ENCODE results near the gene CD164L2. TPM values are rescaled to one million over a fixed set of nuclear protein-coding genes. Genes with fewer than 3 reads are reported as not detected.
A peak's percentile ranks its signal among the peaks of the same experiment; 100 is the strongest.

Gene CD164L2
- total and polyA plus RNA-seq, 4 donors, result not detected

DNA sequence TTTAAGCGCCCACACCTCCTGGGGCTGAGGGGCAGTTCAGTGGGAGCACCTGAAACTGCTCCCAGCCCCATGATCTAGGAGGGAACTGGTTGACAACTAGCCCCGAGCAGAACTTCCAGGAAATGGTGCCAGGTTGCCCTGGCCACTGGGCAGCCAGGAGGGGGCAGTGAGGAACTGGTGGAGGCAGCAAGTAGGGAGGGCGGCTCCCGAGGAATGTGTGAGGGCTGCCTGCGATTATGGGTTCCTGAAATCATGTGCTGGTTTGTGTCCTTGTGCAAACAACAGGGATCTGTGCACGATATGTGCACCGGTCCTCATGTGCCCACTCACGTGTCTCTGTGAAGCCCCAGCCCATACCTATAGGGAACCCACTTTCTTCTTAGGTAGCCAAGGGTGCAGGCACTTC lies 19.2 kb upstream of the CD164L2 start:
- Histone ChIP-seq H3K36me3 (ENCODE audit: control insufficient read depth in 1 of 2, insufficient read depth in 2 of 2, low read length in 1 of 2) (no peaks in the 10 kb centered on the region), H3K4me1 (ENCODE audit: control insufficient read depth in 1 of 2, insufficient read depth in 2 of 2, low read length in 2 of 2) (no peaks in the 10 kb centered on the region), H3K27ac (ENCODE audit: low read depth in 1 of 2, low read length in 2 of 2) (peak overlapping the region; percentile 49 to 71), H3K4me3 (ENCODE audit: low read length in 2 of 2) (no peak overlapping the region), H3K9me3 (ENCODE audit: control insufficient read depth, low read length) (no peaks in the 10 kb centered on the region), H3K27me3 (ENCODE audit: control insufficient read depth in 1 of 2, insufficient read depth in 2 of 2, low read length in 1 of 2) (no peaks in the 10 kb centered on the region)
- DNase-seq, result peak; percentile 87 to 92
- intact Hi-C loops (cut with DNase I), result loop anchor here in 1 of 2 donors (1.0 to 10.0 kb wide), 4 partner anchors 82 to 260 kb away; no protein-coding TSS in a partner anchor
- peak; percentile 74 for ATAC-seq (ENCODE audit: low FRiP score)
- WGBS, 2 donors, result 19 to 21% methylated on average over 8 of the region's 8 CpGs

DNA sequence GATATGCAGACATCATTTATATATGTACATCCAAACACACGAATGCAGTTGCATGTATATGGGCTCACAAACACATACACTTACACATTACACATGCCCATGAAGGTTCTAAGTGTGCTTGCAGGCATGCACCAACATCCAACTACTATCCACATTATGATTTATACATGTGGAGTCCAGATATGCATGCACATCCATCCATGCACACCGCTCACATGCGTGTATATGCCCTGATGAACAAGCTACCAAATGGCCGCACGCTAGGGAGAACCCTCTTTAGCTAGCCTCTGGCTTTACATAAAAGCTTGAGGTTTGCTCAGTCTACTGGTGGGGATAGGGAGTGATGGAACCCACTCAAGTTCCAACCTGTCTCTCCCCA lies 17.8 kb upstream of the CD164L2 start:
- intact Hi-C loops (cut with DNase I), result loop anchor here in 1 of 2 donors (5.0 to 10.0 kb wide), 3 partner anchors 84 to 261 kb away; no protein-coding TSS in a partner anchor
- H3K4me3 ChIP-seq (ENCODE audit: low read length in 2 of 2), result no peak overlapping the region
- ATAC-seq (ENCODE audit: low FRiP score) (no peak), DNase-seq (no peak)
- WGBS, 2 donors, result 84 to 86% methylated on average over 5 of the region's 5 CpGs
- H3K4me1 ChIP-seq (ENCODE audit: control insufficient read depth in 1 of 2, insufficient read depth in 2 of 2, low read length in 2 of 2), result no peaks in the 10 kb centered on the region
- H3K9me3 ChIP-seq (ENCODE audit: control insufficient read depth, low read length), result no peaks in the 10 kb centered on the region
- no peaks in the 10 kb centered on the region for H3K27me3 ChIP-seq (ENCODE audit: control insufficient read depth in 1 of 2, insufficient read depth in 2 of 2, low read length in 1 of 2)
- no peaks in the 10 kb centered on the region for H3K36me3 ChIP-seq (ENCODE audit: control insufficient read depth in 1 of 2, insufficient read depth in 2 of 2, low read length in 1 of 2)
- H3K27ac ChIP-seq (ENCODE audit: low read depth in 1 of 2, low read length in 2 of 2), result no peak overlapping the region

DNA sequence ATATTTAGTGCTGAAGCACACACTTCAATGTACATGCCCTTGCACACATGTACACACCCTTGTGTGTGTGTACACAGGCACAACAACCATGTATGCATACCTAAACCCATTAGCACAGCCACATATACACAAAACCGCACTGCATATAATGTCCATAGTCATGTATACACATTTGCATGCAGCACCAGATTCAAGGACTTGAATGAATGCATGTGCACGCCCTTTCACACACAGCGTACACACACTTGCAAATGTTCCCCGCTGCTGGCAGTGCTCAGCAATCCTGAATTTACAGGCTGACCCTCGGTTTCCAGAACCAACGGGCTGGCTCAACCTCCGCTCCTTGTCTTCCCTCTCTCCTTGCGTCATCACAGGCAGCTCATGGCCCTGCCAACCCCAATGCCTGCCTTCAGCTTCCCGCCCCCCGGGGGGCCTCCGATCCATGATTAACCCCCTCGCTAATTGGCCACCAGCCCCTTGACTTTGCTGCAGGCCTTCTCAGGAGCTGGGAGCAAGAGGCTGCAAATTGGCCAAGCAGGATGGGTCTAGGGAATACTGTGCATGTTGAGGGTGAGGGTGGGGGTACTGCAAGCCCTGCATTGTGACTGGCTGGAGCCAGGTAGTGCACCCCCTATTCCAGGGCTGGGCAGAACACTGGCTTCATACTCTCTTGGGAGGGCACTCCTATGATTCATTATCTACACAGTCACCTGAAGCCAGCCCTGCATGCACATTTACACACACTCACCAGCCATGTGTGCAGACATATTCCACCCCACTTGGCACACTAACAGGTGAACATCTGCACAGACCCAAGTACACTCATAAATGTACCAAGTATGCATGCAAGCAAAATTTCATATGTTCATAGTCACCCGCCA lies 17.2 kb upstream of the CD164L2 start:
- Histone ChIP-seq H3K27me3 (ENCODE audit: control insufficient read depth in 1 of 2, insufficient read depth in 2 of 2, low read length in 1 of 2) (no peaks in the 10 kb centered on the region), H3K36me3 (ENCODE audit: control insufficient read depth in 1 of 2, insufficient read depth in 2 of 2, low read length in 1 of 2) (no peaks in the 10 kb centered on the region), H3K9me3 (ENCODE audit: control insufficient read depth, low read length) (no peaks in the 10 kb centered on the region), H3K4me1 (ENCODE audit: control insufficient read depth in 1 of 2, insufficient read depth in 2 of 2, low read length in 2 of 2) (no peaks in the 10 kb centered on the region), H3K4me3 (ENCODE audit: low read length in 2 of 2) (no peak overlapping the region), H3K27ac (ENCODE audit: low read depth in 1 of 2, low read length in 2 of 2) (no peak overlapping the region)
- WGBS, 2 donors, result 25 to 26% methylated on average over 13 of the region's 13 CpGs
- DNase-seq, result no peak
- intact Hi-C loops (cut with DNase I), result loop anchor here in 1 of 2 donors (5.0 to 10.0 kb wide), 3 partner anchors 84 to 262 kb away; no protein-coding TSS in a partner anchor
- ATAC-seq (ENCODE audit: low FRiP score), result no peak

DNA sequence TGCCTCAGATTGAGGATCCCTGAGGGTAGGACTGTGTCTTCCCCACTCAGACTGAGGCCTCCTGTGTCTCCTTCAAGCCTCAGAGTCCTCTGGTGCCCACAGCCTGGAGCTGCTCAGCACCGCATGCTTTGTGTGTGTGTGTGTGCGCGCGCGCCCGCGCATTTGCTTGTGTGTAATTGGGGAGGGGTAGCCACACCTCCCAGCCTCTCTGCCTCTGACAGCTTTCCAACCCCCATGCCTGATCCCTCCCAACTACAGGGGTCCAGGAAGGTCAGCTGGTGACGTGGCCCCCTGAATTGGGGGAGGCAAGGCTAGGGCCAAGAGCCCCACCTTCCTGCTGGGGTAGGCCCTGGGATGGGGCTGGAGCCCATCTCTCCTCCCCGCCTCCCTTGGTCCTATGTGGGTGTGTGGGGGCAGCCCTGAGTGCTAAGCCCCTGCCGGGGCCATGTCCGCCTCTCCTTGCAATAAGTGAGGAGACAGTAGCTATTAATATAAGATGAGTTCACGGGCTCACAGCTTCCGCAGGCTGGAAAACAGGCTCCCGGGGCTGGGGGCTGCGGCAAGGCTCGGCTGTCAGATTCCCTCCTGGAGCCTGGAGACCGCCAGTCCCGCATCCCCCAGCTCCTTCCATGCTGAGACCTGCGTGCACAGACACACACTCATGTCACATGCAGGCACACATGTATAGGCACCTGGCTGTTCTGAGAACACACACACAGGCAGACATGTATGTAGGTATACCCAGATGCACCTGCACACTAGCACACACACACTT lies 16.3 kb upstream of the CD164L2 start:
- Histone ChIP-seq H3K27ac (ENCODE audit: low read depth in 1 of 2, low read length in 2 of 2) (no peak overlapping the region), H3K27me3 (ENCODE audit: control insufficient read depth in 1 of 2, insufficient read depth in 2 of 2, low read length in 1 of 2) (no peaks in the 10 kb centered on the region), H3K4me3 (ENCODE audit: low read length in 2 of 2) (no peak overlapping the region), H3K36me3 (ENCODE audit: control insufficient read depth in 1 of 2, insufficient read depth in 2 of 2, low read length in 1 of 2) (no peaks in the 10 kb centered on the region), H3K9me3 (ENCODE audit: control insufficient read depth, low read length) (no peaks in the 10 kb centered on the region), H3K4me1 (ENCODE audit: control insufficient read depth in 1 of 2, insufficient read depth in 2 of 2, low read length in 2 of 2) (no peaks in the 10 kb centered on the region)
- WGBS, 2 donors, result 43 to 48% methylated on average over 19 of the region's 19 CpGs
- ATAC-seq (ENCODE audit: low FRiP score) (no peak), DNase-seq (no peak)
- intact Hi-C loops (cut with DNase I), result loop anchor here (5.0 to 10.0 kb wide), 5 partner anchors 85 to 295 kb away; no protein-coding TSS in a partner anchor

DNA sequence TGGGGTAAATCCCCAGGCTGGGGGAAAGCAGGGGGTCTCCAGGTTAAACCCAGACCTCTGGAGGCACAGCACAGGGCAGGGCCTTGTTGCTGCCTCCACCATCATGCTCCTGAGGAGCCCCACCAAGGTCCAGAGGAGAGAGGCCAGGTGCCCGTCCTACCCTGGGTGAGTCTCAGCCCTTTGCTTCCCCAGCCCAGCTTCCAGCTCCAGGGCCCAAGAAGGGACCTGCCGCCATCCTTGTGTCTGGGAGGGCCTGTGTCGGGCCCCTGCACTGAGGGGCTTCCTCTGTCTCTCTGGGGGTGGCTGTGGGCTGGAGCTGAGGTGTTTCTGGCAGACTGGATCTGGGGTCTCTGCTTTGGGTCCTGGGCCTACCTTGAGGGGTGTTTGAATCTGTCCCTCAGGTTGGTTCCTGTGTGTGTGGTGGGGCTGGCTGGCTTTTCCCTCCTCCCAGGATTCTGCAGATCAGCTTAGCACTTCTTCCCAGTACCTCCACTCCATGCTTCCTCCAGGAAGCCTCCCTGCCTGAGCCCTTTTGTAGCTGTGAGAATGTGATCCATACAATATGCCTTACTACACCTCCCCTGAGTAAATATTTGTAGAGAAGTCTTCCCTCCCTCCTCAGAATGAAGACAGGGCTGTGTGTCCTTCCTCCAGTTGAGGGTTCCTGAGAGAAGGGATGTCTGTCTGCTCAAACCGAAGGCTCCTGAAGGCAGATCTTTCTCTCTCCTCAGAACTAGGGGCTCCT lies 15.4 kb upstream of the CD164L2 start:
- WGBS, 2 donors, result 72 to 83% methylated on average over 4 of the region's 4 CpGs
- no peaks in the 10 kb centered on the region for H3K9me3 ChIP-seq (ENCODE audit: control insufficient read depth, low read length)
- H3K36me3 ChIP-seq (ENCODE audit: control insufficient read depth in 1 of 2, insufficient read depth in 2 of 2, low read length in 1 of 2), result no peaks in the 10 kb centered on the region
- H3K4me3 ChIP-seq (ENCODE audit: low read length in 2 of 2), result no peak overlapping the region
- H3K27ac ChIP-seq (ENCODE audit: low read depth in 1 of 2, low read length in 2 of 2), result no peak overlapping the region
- no peaks in the 10 kb centered on the region for H3K27me3 ChIP-seq (ENCODE audit: control insufficient read depth in 1 of 2, insufficient read depth in 2 of 2, low read length in 1 of 2)
- ATAC-seq (ENCODE audit: low FRiP score) (no peak), DNase-seq (no peak)
- intact Hi-C loops (cut with DNase I), result loop anchor here in 1 of 2 donors (10.0 kb wide), 2 partner anchors 266 to 294 kb away; no protein-coding TSS in a partner anchor
- H3K4me1 ChIP-seq (ENCODE audit: control insufficient read depth in 1 of 2, insufficient read depth in 2 of 2, low read length in 2 of 2), result no peaks in the 10 kb centered on the region

DNA sequence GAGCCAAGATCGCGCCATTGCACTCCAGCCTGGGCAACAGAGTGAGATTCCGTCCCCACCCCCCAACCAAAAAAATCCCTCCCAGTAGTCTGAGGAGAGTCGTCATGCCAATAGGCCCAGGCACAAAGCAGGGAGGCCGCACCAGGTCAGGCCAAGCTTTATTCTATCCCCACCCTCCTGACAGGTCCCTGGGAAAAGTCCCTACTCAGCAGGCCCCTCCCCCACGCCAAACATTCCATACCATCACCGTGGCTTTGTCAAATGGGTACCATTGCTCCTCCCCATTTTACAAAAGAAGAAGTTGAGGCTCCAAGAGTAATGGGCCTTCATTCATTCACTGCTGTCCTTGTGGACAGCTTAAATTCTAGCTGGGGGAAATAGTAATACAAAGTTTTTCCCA lies 14.6 kb upstream of the CD164L2 start:
- WGBS, 2 donors, result 52 to 58% methylated on average over 7 of the region's 7 CpGs
- no peaks in the 10 kb centered on the region for H3K4me1 ChIP-seq (ENCODE audit: control insufficient read depth in 1 of 2, insufficient read depth in 2 of 2, low read length in 2 of 2)
- no peak overlapping the region for H3K27ac ChIP-seq (ENCODE audit: low read depth in 1 of 2, low read length in 2 of 2)
- ATAC-seq (ENCODE audit: low FRiP score) (no peak), DNase-seq (peak in 1 of 2 donors; percentile 51)
- no peaks in the 10 kb centered on the region for H3K27me3 ChIP-seq (ENCODE audit: control insufficient read depth in 1 of 2, insufficient read depth in 2 of 2, low read length in 1 of 2)
- no peaks in the 10 kb centered on the region for H3K9me3 ChIP-seq (ENCODE audit: control insufficient read depth, low read length)
- intact Hi-C loops (cut with DNase I), result loop anchor here in 1 of 2 donors (2.0 to 10.0 kb wide), 3 partner anchors 207 to 293 kb away; partner anchors contain the start of gene AHDC1
- no peak overlapping the region for H3K4me3 ChIP-seq (ENCODE audit: low read length in 2 of 2)
- no peaks in the 10 kb centered on the region for H3K36me3 ChIP-seq (ENCODE audit: control insufficient read depth in 1 of 2, insufficient read depth in 2 of 2, low read length in 1 of 2)

DNA sequence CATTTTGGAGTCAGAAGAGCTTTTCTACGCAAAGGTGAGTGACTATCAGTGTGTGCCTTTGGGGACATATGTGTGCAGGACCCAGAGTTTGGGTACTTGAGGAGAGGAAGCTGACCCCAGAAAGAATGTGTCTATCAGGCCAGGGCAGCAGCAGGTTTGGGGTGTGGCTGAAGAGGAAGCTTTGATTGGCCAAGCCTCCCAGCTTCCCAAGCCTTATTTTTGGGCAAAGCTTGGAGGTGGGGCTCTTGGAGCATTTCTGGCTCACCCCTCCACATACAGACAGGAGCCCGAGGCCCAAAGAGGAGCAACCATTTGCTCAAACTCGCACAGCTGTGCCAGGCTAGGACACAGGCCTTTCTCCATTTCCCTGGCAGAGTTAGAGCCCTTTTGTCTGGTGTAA lies 14.0 kb upstream of the CD164L2 start:
- H3K4me1 ChIP-seq (ENCODE audit: control insufficient read depth in 1 of 2, insufficient read depth in 2 of 2, low read length in 2 of 2), result no peaks in the 10 kb centered on the region
- no peak overlapping the region for H3K4me3 ChIP-seq (ENCODE audit: low read length in 2 of 2)
- intact Hi-C loops (cut with DNase I), result loop anchor here in 1 of 2 donors (2.0 to 10.0 kb wide), 3 partner anchors 208 to 292 kb away; partner anchors contain the start of gene AHDC1
- WGBS, 2 donors, result 57 to 60% methylated on average over 3 of the region's 3 CpGs
- no peak overlapping the region for H3K27ac ChIP-seq (ENCODE audit: low read depth in 1 of 2, low read length in 2 of 2)
- no peaks in the 10 kb centered on the region for H3K9me3 ChIP-seq (ENCODE audit: control insufficient read depth, low read length)
- ATAC-seq (ENCODE audit: low FRiP score), result no peak
- no peaks in the 10 kb centered on the region for H3K27me3 ChIP-seq (ENCODE audit: control insufficient read depth in 1 of 2, insufficient read depth in 2 of 2, low read length in 1 of 2)
- DNase-seq, result no peak
- H3K36me3 ChIP-seq (ENCODE audit: control insufficient read depth in 1 of 2, insufficient read depth in 2 of 2, low read length in 1 of 2), result no peaks in the 10 kb centered on the region
